Neural progenitor cell (in vitro differentiated cells): ENCODE measurements around the gene GPR87. TPM values are rescaled to one million over a fixed set of nuclear protein-coding genes. Genes with fewer than 3 reads are reported as not detected.
A peak's percentile ranks its signal among the peaks of the same experiment; 100 is the strongest.

Source experiments
- DNase-seq: peaks from one replicate; pipeline ENCODE4 v3.0.0-alpha.2; 2016; ENCODE audit warnings: low spot score
- H2AFZ ChIP-seq: fragments of 200-600 bp; sonication (generic); replicated peaks from 2 replicates; pipeline ENCODE4 v1.6.1; 2016; ENCODE audit warnings: antibody characterized with exemption
- H3F3A ChIP-seq: fragments of 200-600 bp; sonication (generic); 2 replicates; pipeline ENCODE4 v1.6.1; 2016; ENCODE audit warnings: antibody characterized with exemption, low read depth
- H3K27ac ChIP-seq: fragments of 200-600 bp; sonication (generic); 2 replicates; pipeline ENCODE4 v1.5.1; 2016; ENCODE audit warnings: mild to moderate bottlenecking
- H3K27me3 ChIP-seq: fragments of 200-600 bp; sonication (generic); 2 replicates; pipeline ENCODE4 v1.6.1; 2016; ENCODE audit warnings: mild to moderate bottlenecking, moderate library complexity
- H3K36me3 ChIP-seq: fragments of 200-600 bp; sonication (generic); 2 replicates; pipeline ENCODE4 v1.5.1; 2016
- H3K4me1 ChIP-seq: fragments of 200-600 bp; sonication (generic); 2 replicates; pipeline ENCODE4 v1.6.1; 2016; ENCODE audit warnings: mixed run types
- H3K4me2 ChIP-seq: fragments of 200-600 bp; sonication (generic); 2 replicates; pipeline ENCODE4 v1.6.1; 2016
- H3K4me3 ChIP-seq: fragments of 200-600 bp; sonication (generic); 2 replicates; pipeline ENCODE4 v1.5.1; 2016
- H3K79me2 ChIP-seq: fragments of 200-600 bp; sonication (generic); 2 replicates; pipeline ENCODE4 v1.6.1; 2016; ENCODE audit warnings: low read depth
- H3K9ac ChIP-seq: fragments of 200-600 bp; sonication (generic); 2 replicates; pipeline ENCODE4 v1.6.1; 2016
- H3K9me3 ChIP-seq: fragments of 200-600 bp; sonication (generic); 2 replicates; pipeline ENCODE4 v1.5.1; 2016; ENCODE audit warnings: low read depth
- H4K20me1 ChIP-seq: fragments of 200-600 bp; sonication (generic); 2 replicates; pipeline ENCODE4 v1.6.1; 2016; ENCODE audit warnings: low read depth
- H3K27ac Mint-ChIP-seq: 3 replicates; pipeline ENCODE4 v1.8.0; 2021; ENCODE audit warnings: mixed read lengths
- H3K27me3 Mint-ChIP-seq: 2 replicates; pipeline ENCODE4 v1.8.0; 2022; ENCODE audit warnings: low read depth, mild to moderate bottlenecking, inconsistent platforms, moderate library complexity, mixed read lengths; ENCODE audit not compliant: insufficient read depth
- H3K36me3 Mint-ChIP-seq: 3 replicates; pipeline ENCODE4 v1.8.0; 2021; ENCODE audit warnings: mixed read lengths
- H3K4me1 Mint-ChIP-seq: 3 replicates; pipeline ENCODE4 v1.8.0; 2021; ENCODE audit warnings: mixed read lengths
- H3K4me3 Mint-ChIP-seq: 3 replicates; pipeline ENCODE4 v1.8.0; 2021; ENCODE audit warnings: mild to moderate bottlenecking, moderate library complexity, mixed read lengths
- H3K9me3 Mint-ChIP-seq: 3 replicates; pipeline ENCODE4 v1.8.0; 2020; ENCODE audit warnings: mixed read lengths
- CTCF ChIP-seq: fragments of 200-600 bp; sonication (generic); IDR thresholded peaks from 2 replicates; pipeline ENCODE4 v1.5.1; 2017; ENCODE audit warnings: antibody characterized with exemption, mild to moderate bottlenecking
- EZH2 ChIP-seq: fragments of 200-600 bp; sonication (generic); IDR thresholded peaks from 2 replicates; pipeline ENCODE4 v1.6.1; 2017; ENCODE audit warnings: antibody characterized with exemption, mild to moderate bottlenecking, moderate library complexity
- EZH2phosphoT487 ChIP-seq: fragments of 200-600 bp; sonication (generic); IDR thresholded peaks from 2 replicates; pipeline ENCODE4 v1.6.1; 2017; ENCODE audit warnings: antibody characterized with exemption
- total RNA-seq: library from RNA; depleted of rRNA; stranded (reverse); fragments of >200 nt; gene quantifications from 2 replicates; pipeline ENCODE4 v1.2.3, GENCODE V29; 2015; ENCODE audit warnings: low replicate concordance

GPR87 gene
- total RNA-seq, 1 donor from 2014 or later: not detected

GRCh38 chr3:151305775-151306151, 10.9 kb downstream of the GPR87 start:
- Histone ChIP-seq H3K36me3 (no peaks in the 10 kb centered on the region), H3K27me3 (no peaks in the 10 kb centered on the region), H3K4me1 (peaks cover 5% of the 10 kb centered on the region), H3K4me2 (no peak overlapping the region), H3K27ac (no peak overlapping the region), H3K9me3 (no peaks in the 10 kb centered on the region), H3K4me3 (no peak overlapping the region), H2AFZ (no peak overlapping the region), H3K79me2 (no peaks in the 10 kb centered on the region), H4K20me1 (no peaks in the 10 kb centered on the region), H3K9ac (no peak overlapping the region), H3F3A (peaks cover 5% of the 10 kb centered on the region)
- TF ChIP-seq EZH2 (no peak), CTCF (no peak), EZH2phosphoT487 (no peak)
- H3K9me3 Mint-ChIP-seq: no peaks in the 10 kb centered on the region
- no peak overlapping the region for H3K4me3 Mint-ChIP-seq
- H3K27me3 Mint-ChIP-seq: no peaks in the 10 kb centered on the region
- peaks cover 5% of the 10 kb centered on the region for H3K36me3 Mint-ChIP-seq
- H3K27ac Mint-ChIP-seq: no peak overlapping the region
- DNase-seq: no peak
- peaks cover 7% of the 10 kb centered on the region for H3K4me1 Mint-ChIP-seq

GRCh38 chr3:151305060-151305774, 11.4 kb downstream of the GPR87 start:
- no peaks in the 10 kb centered on the region for H3K9me3 Mint-ChIP-seq
- Histone ChIP-seq H3K9me3 (no peaks in the 10 kb centered on the region), H2AFZ (no peak overlapping the region), H4K20me1 (no peaks in the 10 kb centered on the region), H3K36me3 (no peaks in the 10 kb centered on the region), H3K9ac (no peak overlapping the region), H3K79me2 (no peaks in the 10 kb centered on the region), H3K27ac (no peak overlapping the region), H3K4me3 (no peak overlapping the region), H3F3A (peaks cover 5% of the 10 kb centered on the region), H3K4me2 (no peak overlapping the region), H3K27me3 (no peaks in the 10 kb centered on the region), H3K4me1 (peaks cover 5% of the 10 kb centered on the region)
- TF ChIP-seq CTCF (peak; percentile 4), EZH2phosphoT487 (no peak), EZH2 (no peak)
- H3K27ac Mint-ChIP-seq: no peak overlapping the region
- no peak overlapping the region for H3K4me3 Mint-ChIP-seq
- H3K27me3 Mint-ChIP-seq: no peaks in the 10 kb centered on the region
- H3K36me3 Mint-ChIP-seq: peaks cover 5% of the 10 kb centered on the region
- H3K4me1 Mint-ChIP-seq: peaks cover 7% of the 10 kb centered on the region
- DNase-seq: peak; percentile 50

- H3K4me1 ChIP-seq: peaks cover 5% of the 10 kb centered on the region
- Mint-ChIP-seq H3K4me1 (peaks cover 7% of the 10 kb centered on the region), H3K27me3 (no peaks in the 10 kb centered on the region), H3K27ac (peak overlapping the region; percentile 28), H3K4me3 (no peak overlapping the region), H3K9me3 (no peaks in the 10 kb centered on the region), H3K36me3 (peaks cover 5% of the 10 kb centered on the region)
- H3K9ac ChIP-seq: no peak overlapping the region
- H3K4me3 ChIP-seq: no peak overlapping the region
- DNase-seq: no peak
- H3K9me3 ChIP-seq: no peaks in the 10 kb centered on the region
- H3K4me2 ChIP-seq: no peak overlapping the region
- H3K79me2 ChIP-seq: no peaks in the 10 kb centered on the region
- H3K27me3 ChIP-seq: no peaks in the 10 kb centered on the region
- no peak for TF ChIP-seq EZH2
- TF ChIP-seq EZH2phosphoT487: no peak
- no peak for TF ChIP-seq CTCF
- no peaks in the 10 kb centered on the region for H3K36me3 ChIP-seq
- no peaks in the 10 kb centered on the region for H4K20me1 ChIP-seq
- H3F3A ChIP-seq: peaks cover 5% of the 10 kb centered on the region
- no peak overlapping the region for H3K27ac ChIP-seq
- no peak overlapping the region for H2AFZ ChIP-seq
Observed at GRCh38 chr3:151303751-151304150, 12.9 kb downstream of the GPR87 start.
